CD4-positive, alpha-beta T cell treated with Interleukin-10 for 1 hour (primary cell): ENCODE measurements around the gene C11orf87.

Source experiments
- DNase-seq: peaks from one replicate; pipeline ENCODE4 v3.0.0-alpha.2; 2020

The C11orf87 gene

DNA sequence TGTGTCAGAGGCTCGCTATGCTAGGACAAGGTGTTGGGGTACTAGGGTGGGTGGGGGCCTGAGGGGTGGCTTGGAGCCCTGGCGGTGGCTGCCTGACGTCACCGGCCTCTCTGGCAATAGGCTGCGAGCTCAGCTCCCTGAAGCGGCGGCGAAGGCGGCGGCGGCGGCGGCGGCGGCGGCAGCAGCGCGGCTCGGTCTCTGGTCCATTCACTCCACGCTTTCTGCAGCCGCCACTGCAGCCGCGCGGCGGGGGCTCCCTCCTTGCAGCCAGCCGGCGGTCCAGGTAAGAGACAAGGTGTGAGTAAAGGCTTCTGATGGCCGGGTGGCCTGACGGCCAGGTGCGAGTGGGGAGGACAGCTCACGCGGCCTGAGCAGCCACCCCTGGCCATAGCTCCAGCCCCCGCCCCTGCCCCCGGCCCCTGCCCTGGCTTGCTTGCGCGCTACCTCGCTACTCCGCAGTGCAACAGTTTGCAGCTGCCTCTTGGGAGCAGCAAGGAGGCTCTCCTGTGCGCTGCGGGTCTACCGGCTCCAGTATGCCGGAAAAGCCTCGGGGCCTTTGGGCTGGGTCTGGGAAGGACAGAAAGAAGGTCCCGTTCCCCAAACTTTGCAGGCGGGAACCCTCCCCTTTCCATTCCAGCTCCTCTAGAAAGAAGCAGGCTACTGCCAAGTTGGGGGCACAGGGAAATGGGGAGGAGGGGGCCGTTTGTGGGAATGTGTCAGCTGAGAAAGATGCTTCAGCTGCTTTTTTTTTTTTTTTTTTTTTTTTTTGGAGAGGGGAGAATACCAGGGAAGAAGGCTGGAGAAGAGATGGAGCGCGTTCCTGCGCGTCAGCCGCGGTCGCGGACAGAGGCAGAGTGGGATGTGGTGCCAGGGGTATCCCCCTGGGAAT, at the start of gene C11orf87:
Gene C11orf87, plus strand, starts transcription at position 210 of the 889 bp plus-strand sequence. CDS start 1,444 bp downstream, outside the sequence.
- no peak for DNase-seq

DNA sequence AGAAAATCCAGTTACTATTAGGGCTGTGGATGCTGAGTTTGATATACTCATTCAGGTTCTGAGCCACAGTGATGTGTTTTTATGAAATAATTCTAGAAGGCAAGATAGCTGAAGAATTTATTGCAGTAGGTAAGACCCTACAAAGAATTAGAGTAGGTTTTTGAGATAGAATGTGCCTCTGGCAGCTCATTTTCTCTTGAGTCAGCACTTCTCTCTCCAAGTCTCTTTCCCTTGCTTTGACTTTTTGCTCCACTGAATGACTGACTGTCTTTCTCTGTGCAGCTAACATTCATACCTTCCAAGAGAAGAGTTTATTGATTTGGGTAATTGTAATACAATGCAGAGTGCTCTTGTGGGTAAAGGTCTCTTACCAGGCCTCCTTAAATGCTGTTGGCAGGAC, 48.0 kb upstream of the C11orf87 start:
- DNase-seq, result no peak

DNA sequence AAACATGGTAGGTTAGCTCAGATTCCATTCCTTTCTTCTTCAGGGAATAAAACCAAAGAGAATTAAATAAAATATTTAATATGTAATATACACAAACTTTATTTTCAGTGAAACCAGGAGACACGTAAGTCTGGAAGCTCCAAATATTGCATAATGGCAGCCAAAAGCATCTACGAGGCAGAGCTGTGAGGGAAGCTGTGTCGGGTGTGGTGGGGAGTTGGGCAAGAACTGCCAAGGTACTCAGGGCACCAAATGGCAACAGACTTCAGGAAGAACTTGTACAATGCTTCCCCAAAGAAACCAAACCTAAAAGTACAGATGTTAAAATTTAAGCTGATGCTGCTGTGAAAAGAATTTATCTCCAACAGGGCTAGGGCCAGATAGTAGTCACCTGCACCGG, 47.5 kb upstream of the C11orf87 start:
- DNase-seq, result no peak

DNA sequence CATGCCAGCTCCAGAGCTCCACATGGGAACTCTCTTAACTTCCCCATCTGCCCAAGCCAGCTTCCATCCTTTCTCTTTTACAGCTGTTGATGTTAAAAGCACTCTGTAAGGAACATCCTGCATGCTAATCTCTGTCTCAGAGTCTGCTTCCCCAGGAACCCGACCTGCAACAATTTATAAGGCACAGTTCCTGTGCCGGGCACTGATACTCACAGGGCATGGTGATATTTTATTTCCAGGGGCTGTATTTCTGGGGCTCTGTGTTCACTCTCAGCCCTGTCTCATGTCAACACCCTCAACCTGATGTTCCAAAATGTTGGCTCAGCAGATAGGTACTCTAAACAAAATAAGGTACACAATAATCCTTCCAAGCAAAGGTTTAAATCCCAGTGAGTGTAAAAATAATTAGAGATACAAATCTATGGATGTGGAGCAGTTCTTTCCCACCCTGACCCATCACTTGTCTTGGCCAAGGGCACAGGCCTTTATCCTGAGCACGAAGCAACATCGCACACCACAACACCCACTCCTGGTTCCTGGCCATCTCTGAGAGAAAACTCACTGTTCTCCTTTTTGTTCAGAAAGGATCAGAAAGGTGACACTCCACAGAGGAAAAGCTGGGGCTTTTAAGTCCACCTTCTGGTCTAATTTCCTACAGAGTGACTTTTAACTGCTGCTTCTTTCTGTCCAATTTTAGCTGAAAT, 44.8 kb upstream of the C11orf87 start:
- DNase-seq, result no peak

DNA sequence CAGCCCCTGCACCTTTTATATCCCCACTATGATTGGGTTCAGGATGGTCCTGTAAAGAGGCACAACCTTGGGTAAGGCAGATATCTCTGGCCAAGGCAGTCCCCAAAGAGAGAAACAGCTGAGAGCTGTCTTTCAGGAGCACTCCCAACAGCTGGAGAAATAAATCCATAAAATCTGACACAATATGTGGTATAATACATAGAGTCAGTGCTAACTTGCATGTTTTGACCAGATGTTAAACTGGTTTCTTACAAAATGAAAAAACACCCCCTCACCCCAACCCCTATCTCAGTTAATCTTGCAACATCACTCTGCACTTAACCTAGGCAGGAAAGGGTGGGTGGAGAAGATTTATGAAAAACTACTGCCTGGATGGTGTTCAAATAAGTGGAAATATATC, 44.0 kb upstream of the C11orf87 start:
- DNase-seq, result no peak

DNA sequence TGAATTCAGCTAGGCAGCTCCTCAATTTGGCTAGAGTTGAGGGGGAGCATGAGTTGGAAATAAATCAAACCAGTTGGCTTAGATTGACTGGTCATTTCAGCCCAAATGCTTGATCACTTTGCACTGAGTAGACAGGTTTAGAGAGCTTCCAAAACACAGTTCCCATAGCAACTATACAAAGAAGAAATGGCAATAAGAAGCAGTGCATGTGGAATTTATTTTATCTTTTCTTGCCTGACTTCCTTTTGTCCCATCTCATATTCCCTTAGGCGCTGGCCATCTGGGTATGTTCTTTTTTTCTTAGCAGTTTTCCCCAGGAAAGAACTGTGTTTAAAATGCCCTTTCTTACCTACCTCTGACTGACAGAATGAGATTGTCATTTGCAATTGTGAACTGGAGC, 38.7 kb upstream of the C11orf87 start:
- no peak for DNase-seq

DNA sequence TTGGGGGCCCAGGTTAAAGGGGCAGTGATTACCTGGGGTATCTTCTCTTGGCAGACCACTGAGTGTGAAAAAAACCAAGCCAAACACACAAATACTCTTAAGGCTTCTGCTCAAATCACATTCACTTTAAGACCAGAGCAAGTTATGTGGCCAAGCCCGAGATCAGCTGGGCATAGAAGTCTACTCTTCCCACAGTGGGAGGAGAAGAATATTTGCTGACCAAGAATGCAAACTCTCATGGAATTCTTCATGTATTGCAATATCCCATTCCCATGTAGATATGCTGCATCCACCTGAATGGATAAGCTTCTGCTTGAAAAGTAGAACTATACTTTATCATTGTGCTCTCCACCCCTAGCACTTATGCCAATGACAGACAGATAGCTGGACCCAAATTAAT, 37.1 kb upstream of the C11orf87 start:
- no peak for DNase-seq

DNA sequence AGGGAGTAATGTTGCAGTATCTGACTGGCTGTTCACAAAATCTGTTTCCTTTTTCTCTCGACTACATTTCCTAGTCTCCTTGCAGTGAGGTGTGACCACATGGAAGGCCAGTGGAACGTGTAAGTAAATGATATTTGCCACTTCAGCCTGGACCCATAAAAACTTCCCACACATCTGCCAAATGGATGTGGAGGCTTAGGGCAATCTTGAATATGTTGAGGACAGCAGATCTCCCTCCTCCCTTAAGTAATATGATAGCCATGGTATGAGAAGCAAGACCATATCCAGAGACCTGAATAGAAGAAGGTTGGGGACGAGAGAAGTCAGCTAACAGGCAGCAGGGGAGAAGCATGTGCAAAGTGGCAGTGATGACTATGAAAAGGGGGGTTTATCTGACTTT, 33.0 kb upstream of the C11orf87 start:
- DNase-seq, result no peak

DNA sequence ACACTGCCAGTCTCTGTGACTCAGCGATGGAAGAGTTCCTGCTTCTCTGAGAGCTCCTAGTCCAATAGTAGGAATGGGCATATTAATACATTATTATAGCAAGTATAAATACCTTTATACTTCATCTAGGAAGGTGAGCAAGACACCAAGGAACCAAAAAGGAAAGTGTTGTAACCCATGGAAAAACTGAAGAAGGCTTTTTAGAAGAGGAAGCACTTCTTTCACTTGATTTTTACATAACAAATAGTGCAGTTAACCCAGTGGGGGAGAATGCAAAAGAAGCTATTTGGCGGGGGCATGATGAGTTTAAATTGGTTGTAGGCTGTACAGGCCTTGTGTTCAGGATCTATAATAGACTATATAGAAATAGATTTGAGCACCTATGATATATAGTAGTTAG, 31.2 kb upstream of the C11orf87 start:
- DNase-seq, result no peak

DNA sequence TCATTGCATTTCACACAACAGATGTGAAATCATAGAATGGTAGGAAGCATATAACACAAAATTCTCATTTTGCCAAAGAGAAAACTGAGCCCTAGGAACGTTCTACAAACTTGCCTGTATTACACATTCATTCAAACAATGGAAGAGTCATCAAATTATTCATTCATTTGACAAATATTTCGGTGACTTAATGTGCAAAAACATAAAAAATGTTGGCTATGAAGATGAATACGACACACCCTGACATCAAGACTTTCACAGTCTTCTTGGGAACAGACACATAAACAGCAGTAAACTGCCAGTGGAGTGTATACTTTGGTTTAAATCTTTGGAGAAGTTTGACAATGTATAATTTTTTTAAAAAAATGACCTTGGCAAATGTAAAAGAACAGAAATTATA, 20.4 kb upstream of the C11orf87 start:
- DNase-seq, result no peak

DNA sequence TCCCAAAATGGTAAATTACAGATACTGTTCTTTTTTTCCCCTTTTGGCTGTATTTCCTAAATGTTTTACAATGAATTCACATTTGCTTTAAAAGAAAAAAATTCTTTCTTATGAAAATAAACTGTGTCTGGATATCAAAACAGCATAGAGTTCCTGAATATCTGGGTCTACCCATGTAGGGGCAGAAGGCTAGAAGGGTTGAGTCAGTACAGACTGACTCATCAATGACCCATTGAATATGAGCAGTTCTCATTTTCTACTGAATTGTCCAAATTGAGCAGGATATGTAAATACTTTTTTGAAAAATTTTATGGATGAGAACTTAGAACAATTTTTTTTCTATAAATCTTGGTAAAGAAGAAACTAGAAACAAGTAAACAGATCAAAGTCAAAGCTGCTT, 16.3 kb upstream of the C11orf87 start:
- DNase-seq, result no peak

DNA sequence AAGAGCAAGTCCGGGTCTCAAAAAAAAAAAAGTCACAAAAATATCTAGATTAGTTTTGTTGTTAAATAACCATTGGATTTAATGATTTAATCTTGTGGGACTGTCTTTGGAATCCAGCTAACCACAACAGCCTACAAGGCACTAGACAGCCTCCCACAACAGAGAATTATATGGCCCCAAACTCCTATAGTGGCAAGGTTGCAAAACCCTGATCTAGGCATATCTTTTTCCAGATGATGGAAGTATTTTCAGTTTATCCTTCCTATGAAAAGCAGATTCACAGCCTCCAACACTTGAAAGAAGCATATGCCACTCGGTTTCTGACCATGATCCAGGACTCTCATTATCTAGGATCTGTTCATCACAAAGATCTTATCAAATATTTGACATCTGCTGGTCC, 5.4 kb upstream of the C11orf87 start:
- DNase-seq, result no peak

DNA sequence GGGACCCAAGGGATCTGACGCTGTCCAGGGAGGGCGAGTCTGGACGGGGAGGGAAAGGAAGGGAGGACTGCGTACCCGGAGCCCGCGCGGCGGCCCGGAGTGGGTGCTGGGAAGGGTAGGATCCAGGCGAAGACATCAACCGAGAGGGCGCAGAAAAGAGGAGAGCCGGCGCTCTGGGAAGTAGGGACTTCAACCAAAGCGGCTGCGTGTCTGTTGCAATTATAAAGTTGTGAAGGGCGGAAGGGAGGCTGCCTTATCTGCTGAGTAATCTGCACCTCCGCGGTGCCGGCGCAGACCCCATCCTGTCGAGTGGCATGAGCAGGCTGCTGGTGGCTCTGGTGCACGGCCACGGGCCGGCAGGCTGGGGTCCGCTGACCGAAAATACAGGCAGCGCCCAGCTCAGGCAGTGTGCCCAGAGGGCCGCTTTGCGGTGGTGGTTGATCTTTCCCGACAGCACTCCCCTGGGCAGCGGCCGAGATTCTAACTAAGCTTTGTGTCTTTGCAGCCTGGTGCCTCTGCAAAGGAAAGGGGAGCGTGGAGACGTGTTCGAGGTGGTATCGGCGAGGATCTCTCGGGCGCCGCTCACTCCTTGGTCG, 978 bp downstream of the C11orf87 start:
- no peak for DNase-seq

DNA sequence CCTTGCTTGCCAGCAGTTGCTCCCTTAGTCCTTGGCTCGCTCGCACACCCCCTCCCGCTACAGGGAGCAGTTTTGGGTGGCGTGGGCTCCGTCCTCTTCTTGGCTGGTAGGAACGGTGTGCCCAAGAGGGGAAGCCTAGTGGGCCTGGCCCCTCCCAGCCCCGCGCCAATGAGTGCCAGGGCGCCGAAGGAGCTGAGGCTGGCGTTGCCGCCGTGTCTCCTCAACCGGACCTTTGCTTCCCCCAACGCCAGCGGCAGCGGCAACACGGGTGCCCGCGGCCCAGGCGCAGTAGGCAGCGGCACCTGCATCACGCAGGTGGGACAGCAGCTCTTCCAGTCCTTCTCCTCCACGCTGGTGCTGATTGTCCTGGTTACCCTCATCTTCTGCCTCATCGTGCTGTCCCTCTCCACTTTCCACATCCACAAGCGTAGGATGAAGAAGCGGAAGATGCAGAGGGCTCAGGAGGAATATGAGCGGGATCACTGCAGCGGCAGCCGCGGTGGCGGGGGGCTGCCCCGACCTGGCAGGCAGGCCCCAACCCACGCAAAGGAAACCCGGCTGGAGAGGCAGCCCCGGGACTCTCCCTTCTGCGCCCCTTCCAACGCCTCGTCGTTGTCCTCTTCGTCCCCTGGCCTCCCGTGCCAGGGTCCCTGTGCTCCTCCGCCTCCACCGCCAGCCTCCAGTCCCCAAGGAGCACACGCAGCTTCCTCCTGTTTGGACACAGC, 1.6 kb downstream of the C11orf87 start:
- no peak for DNase-seq

DNA sequence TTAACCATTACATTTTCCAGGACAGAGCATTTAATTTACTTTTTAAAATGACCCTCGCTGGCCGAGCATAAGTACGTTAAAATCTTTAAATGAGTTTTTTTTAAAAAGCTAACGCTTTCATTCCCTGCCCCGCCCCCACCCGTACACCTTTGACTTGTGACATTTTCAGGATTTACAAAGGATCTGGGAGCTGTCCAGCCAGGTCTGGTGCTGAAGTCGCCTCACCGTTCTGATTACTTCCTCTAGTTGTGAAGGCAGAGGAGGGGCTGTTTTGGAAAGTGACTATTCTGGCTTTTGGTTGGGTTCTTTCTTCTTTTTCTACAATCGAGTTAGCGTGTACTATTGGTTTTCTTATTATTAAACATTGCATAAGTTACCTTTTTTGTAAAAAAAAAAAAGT, 2.9 kb downstream of the C11orf87 start:
- no peak for DNase-seq

DNA sequence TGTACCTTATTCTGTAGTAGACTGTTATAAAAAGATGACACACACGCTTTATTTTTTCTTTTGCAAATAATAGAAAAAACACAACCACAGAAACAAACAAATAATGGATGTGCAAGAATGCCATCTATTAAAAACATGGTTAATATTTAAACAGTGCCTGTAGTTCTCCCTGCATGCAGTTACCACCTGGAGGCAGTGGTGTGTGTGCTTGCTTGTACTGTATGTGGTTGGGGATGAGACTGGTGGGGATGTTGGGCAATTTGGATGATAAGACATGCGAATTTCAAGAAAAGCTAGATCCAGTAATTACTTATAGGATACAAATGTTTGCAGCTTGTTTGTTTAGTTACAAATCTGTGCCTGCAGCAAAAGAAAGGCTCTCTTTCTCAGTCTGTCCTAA, 3.6 kb downstream of the C11orf87 start:
- no peak for DNase-seq

DNA sequence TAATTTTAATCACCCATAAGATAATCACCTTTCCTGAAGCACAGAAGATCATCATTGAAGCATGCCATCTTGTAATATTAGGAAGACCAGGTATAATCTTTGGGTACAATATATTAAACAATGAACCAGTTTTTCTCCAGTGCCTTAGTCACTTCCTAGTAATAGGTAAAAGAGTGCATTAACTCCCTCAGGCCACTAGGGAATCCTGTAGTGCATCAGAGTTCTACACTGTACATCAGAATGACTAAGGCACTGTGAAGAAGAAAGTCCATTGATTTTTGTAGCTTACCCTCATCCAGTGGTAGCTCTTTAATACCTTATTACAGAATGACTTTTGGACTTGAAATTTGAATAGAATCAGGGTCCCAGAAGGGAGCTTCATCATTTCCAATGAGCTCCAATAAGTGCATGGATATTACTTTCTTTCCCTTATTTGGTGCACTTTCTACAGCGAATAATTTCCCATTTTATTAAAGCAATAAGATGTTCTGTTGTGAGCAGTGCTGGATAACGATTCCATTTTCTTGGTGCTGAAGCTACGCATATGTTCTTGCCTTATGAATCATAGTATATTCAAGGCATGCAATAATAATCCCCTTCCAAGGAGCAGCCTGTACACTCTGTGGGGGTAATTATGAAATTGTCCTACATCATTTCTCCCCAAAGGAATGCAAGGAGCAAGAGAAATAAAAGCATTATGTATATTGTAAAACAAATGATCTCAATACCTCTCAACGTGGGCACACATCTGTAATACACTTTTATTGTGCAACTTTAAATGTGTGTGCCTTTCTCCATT, 4.7 kb downstream of the C11orf87 start:
- no peak for DNase-seq

DNA sequence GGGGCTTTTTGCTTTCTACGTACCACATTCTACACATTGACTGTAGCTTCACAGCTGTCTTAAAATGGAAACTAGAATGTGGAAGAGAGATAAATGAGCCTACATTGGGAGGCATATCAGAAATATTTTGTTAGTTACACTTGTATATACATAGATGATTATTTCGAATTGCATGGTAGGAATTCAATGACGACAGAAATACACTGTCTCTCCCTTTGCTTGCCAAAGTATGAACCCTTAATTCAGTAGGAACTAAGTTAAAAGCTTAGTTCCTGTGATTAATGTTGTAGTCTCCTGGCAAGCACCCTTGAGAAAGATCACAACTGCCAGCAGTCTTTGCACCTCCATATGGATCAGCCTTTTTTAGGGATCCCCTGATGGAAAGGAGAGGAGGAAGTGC, 10.1 kb downstream of the C11orf87 start:
- DNase-seq, result no peak

DNA sequence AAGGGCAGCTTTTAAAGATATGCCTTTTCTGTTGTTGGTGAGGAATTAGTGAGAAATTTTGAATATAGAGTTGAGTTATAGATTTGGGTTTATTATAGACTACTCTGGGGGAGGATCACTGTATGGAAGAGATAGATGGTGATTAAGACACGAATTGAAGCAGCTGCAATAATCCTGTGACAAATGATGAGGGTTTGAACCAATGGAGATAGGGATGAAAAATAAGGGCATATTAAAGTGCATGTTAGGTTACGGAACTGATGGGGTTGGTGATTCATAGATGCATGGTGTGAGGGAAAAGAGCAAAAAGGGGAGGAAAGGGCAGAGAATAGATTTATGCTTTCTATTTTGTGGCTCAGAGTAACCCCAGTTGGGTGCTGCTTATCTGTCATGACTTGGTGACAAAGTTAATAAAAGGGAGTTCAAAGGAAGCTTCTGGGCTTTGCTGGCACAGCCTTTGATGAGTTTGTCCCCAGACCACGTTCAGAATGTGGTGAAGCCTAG, 11.8 kb downstream of the C11orf87 start:
- DNase-seq, result no peak

DNA sequence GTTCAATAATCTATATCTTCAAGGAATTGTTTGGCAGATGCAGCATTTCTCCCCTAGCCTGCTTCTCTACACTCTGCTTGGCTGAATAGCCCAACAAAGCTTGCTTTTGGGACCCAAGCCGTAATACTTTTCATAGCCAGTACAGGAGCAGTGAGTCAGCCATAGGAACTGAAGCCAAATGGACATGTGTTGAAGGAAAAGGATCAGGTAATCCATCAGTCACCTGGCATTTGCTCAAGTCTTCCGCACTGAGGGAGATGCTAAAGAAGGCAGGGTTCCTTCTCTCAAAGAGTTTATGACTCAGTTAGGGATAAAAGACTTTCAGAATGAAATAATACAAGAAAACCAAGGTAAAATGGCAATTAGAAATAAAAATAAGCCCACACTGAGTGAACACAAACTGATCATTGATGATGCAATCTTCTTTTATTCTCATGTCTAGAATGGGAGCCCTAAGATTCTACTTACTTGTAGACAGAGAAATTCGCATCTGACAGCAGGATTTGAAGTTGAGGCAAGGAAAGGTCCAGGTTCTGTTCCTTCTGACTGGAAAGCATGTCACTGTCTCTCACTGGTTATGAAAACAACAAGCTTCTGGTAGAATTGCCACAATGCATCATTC, 13.2 kb downstream of the C11orf87 start:
- DNase-seq, result no peak

DNA sequence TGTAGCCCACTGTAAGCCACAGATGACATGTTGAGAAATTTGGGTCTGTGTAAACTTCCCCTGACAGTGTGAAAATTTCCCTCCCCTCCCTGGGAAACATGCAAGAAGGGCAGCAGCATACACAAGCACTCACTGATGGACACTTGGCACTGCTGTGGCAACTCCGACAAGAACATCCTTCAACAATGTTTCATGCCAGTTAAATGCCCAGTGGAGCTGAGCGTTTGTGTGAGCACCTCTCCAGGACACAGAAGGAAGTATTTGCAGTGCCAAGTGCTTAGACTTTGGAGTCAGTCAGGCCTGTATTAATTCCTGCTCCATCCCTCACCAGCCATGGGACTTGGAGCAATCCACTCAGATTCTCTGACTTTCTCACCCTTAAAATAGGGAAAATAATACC, 17.7 kb downstream of the C11orf87 start:
- DNase-seq, result no peak

DNA sequence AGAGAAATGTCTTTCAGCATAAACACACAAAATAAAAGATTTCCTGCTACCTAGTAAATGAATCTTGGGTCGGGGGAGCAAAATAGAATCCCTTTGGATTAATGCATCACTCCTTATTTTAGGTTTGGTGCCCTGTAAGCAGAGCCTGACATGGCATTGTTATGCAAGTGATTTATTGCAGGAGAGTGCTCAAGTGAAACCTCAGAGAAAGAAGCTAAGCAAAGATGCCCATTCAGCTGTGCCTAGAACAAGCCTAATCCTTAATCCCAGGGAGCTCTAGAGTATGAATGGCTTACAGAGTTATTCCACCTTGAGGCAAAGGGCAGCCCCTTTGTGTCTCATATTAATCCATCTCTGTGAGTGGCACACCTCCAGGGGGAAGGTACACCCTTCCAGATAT, 21.1 kb downstream of the C11orf87 start:
- no peak for DNase-seq
